NCI-H2081 (cell line): ENCODE measurements around the gene MED27.
"Not testable (repeated sequence)": the region's sequence is repeated elsewhere in the genome, so short reads cannot be mapped to it uniquely, and the experiment has no call there.

Source experiments
- DNase-seq, 2 experiments: peaks; one replicate each; lab custom pipeline; 2025; lab: John Stamatoyannopoulos, UW

Gene MED27

DNA sequence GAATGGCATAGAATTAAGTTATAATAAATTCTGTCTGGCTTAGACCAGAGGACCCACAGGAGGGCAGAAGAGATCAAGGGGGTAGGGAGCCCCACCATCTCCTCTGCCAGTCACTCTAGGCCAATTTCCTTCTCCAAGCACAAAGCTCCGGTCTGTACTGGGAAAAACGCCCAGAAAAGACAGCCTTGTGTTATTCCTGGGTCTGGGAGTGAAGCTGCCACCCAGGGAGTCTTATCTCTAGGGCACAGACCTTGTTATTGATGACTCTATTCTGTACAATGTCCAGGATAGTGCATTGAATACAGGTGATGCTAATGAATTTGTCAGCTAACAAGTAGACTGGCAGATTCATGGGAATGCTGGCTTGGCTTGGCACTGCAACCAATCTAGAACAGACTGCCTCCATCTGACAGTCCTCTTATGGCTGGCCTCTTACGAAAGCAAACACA lies 60.7 kb downstream of the MED27 start:
- peak in 1 of 2 experiments; percentile 55 for DNase-seq

DNA sequence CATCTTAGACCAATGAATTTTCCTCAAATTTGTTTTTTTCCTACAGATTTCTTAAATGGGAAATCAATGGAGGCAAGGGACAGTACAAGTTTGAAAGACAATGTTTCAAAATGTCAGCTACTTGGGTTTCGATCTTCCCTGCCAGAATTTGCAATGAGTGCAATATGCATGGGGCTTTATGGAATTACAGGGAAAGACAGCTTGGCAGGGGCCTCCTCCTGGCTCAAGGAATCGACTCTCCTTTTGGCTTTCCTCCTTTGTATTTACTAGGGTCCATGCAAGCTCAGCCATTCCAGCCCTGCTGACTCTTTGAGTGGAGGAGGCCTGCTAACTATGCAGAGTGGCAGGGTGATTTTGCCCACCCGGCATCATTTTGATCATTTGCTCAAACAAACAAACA lies 63.2 kb downstream of the MED27 start:
- DNase-seq: no peak

DNA sequence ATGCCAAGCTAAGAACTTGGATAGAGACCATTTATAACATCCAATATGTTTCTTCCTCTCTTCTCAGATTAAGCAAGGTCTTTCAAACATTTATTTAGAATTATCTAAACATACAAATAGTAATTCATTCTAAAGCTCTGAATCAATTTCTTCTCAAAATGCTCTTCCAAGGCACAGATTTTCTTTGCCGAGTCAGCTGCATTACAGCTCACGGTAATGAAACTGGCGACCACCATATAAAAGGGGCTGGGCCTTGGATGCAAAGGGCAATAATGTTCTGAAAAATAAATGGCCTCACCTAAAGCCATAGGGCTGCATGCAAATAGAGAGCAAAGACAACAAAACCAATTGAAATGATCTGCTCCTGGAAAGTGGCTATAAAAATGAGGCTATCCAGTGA lies 63.8 kb downstream of the MED27 start:
- no peak for DNase-seq

DNA sequence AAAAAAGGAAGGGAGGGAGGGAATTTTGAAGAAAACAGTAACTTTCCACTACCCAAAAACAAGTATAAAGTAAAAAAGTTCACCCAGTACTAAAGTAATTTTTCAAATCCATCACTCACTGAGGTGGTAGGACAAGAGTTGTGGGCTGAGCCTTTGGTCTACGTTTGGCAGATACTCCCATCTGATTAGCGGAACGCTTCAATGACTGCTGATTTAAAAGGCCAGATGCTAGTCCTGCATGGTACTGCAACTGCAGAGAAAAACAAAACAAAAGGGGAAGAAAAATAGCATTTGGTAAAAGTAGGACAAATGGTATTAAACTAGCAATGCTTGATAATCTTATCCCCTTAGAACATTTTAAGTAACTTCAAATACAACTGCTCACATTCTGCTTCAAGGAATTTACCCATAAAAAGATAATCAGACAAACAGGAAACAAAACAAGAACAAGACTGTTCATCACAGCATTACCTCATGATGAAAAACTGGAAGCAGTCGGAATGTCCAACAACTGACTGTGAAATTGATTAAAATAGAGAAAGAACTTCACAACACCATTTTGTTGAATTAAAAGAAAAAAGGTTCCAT lies 65.4 kb downstream of the MED27 start:
- no peak for DNase-seq

GRCh38 chr9:132012704-132013357 lies 66.8 kb downstream of the MED27 start:
- no peak for DNase-seq

GRCh38 chr9:132011896-132012295 lies 67.8 kb downstream of the MED27 start:
- no peak for DNase-seq

GRCh38 chr9:132011309-132011708 lies 68.4 kb downstream of the MED27 start:
- DNase-seq: no peak

DNA sequence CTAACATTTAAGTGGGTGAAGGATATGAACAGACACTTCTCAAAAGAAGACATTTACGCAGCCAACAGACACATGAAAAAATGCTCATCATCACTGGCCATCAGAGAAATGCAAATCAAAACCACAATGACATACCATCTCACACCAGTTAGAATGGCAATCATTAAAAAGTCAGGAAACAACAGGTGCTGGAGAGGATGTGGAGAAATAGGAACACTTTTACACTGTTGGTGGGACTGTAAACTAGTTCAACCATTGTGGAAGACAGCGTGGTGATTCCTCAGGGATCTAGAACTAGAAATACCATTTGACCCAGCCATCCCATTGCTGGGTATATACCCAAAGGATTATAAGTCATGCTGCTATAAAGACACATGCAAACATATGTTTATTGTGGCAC lies 69.5 kb downstream of the MED27 start:
- not testable (repeated sequence) for DNase-seq

DNA sequence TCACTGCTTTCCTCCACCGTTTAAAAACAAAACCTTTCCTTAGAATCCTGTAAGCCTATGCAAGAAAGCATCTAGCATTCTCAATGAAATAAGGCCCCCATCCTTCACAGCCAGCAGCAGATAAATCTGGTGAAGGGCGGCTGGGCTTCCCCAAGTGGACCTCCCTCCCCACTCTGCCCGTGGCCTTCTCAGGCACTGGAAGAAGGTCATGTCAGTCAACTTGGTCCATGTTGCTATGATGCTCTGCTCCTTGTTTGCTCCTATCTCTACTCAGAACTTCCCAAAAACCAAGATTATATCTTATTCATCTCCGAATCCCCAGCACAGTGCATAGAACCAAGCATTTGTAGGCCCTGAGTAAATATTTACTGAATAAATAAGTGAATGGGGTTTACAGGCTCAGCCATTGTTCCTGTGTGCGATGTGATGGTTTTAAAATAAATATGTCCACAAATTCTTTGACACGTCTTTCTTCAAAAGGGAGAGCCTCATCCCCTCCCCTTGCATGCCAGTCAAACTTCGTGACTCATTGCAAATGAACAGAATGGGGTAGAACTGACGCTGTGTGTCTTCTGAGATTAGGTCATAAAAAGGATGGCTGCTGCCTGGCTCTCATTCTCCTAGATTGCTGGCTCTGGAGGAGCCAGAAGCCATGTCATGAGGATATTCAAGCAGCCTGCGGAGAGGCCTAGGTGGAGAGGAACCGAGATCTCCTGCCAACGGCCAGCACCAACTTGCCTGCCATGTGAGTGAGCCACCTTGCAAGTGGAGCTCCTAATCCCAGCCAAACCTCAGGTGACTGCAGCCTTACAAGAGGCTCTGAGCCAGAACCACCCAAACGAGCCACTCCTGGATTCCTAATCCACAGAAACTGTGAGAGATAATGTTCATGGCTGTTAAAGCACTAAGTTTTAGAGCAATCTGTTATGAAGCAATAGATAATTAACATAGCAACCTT lies 70.5 kb downstream of the MED27 start:
- DNase-seq: peak in 1 of 2 experiments; percentile 45

GRCh38 chr9:132008184-132008803 lies 71.4 kb downstream of the MED27 start:
- no peak for DNase-seq

- DNase-seq: no peak
These were observed 72.2 kb downstream of the MED27 start for GRCh38 chr9:132007371-132008025.

- DNase-seq: peak; percentile 77 to 91
These were observed 72.8 kb downstream of the MED27 start for GRCh38 chr9:132006677-132007370.

- DNase-seq: no peak
These were observed 73.8 kb downstream of the MED27 start for GRCh38 chr9:132005899-132006298.

GRCh38 chr9:132004323-132004722 lies 75.3 kb downstream of the MED27 start:
- no peak for DNase-seq

DNA sequence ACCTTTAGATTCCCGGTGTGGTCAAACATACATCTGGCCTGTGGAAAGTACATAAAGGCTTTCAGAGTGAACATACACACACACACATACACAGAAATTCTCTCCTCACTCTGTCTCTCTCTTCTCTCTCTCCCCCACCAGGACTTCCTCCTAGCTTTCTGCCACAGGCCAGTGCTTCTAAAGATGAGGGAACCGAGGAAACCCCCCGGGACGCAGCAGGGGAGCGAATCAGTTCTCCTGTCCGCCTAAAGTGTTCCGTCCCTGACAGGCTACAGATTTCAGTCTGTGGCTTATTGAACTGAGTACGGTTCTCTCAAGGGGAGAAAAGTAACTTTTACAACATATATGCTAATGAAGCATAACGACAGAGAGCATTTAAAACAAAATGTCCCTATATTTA lies 75.8 kb downstream of the MED27 start:
- no peak for DNase-seq

DNA sequence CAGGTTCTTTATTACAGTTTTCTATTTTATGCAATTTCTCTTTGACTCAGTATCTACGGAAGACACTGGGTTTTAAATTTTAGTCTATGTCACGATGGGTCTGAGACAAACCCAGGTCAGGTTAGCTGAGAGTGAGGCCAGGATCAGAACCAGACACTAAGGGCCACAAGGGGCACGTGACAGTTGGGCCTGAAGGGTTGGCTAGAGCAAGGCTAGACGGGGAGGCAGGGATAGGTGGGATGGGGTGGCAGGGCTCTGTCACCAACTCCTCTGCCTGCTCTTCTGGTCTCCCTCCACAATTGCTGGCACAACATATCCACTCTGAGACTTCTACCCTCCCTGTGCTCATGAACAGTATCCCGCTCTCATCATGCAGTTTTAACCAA lies 76.4 kb downstream of the MED27 start:
- no peak for DNase-seq

DNA sequence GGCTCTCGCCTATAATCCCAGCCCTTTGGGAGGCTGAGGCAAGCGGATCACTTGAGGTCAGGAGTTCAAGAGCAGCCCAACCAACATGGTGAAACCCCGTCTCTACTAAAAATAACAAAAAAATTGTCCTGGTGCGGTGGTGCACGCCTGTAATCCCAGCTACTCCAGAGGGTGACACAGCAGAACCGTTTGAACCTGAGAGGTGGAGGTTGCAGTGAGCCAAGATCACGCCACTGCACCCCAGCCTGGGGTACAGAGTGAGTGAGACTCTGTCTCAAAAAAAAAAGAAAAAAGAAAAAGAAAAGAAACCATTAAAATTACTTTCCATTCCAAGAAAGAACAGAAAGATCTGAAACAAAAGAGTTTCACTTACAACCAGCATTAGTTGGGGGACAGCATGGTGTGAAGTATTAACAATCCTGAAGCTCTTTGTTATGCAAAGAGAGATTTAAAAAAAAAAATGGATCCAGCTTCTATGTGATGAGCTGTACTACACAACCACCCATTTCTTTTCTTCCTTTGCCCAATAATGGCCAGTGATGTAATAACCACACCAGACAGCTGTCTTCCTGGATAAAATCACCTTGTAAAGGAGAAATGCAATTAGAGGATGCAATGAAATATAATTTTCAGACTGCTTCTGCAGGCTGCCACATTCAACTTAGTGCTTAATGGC lies 76.9 kb downstream of the MED27 start:
- DNase-seq: peak in 1 of 2 experiments; percentile 49

DNA sequence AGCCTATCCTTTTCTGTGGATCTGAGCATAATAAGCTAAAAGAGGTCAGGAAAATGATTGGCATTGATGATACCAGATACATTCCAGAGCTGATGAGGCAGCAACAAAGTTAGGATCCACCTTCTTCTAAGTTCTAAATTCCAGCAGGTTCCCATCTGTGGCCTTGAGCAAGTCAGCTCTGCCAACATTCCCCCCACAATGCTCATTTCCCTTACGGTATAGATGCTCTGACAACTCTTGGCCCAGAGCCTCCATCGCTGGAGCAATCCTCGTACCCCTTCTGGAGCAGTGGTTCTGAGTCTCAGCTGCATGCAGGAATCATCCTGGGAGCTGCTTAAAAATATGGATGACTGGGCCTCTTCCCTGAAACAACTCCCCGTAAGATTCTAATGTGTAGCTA lies 78.1 kb downstream of the MED27 start:
- DNase-seq: no peak

- DNase-seq: no peak
These were observed 79.0 kb downstream of the MED27 start for GRCh38 chr9:132000659-132001058.

GRCh38 chr9:131999692-132000551 lies 79.7 kb downstream of the MED27 start:
- no peak for DNase-seq
